HepG2 (cell line): Measurements from ENCODE around the gene EIF3A. TPM values are rescaled to one million over a fixed set of nuclear protein-coding genes. Genes with fewer than 3 reads are reported as not detected.

Experiments used
- EED ChIP-seq: sonication (generic); formaldehyde crosslinking; IDR thresholded peaks from 2 replicates; pipeline ENCODE4 v1.5.0; 2020; ENCODE audit warnings: mild to moderate bottlenecking, missing genetic modification reagents
- FOXC1 ChIP-seq: sonication (generic); formaldehyde crosslinking; IDR thresholded peaks from 2 replicates; pipeline ENCODE4 v1.8.0; 2022; ENCODE audit warnings: mild to moderate bottlenecking, missing genetic modification reagents, borderline replicate concordance
- GTF2F1 ChIP-seq: fragments of 150-350 bp; IDR thresholded peaks from 2 replicates; pipeline ENCODE4 v1.6.1; 2014; ENCODE audit warnings: low read length
- PAF1 ChIP-seq: IDR thresholded peaks from 2 replicates; pipeline ENCODE4 v1.6.1; 2016; ENCODE audit warnings: missing genetic modification reagents, missing compliant biosample characterization
- RARA ChIP-seq: IDR thresholded peaks from 2 replicates; pipeline ENCODE4 v1.6.1; 2016; ENCODE audit warnings: missing genetic modification reagents, missing compliant biosample characterization
- ZBTB21 ChIP-seq: sonication (generic); formaldehyde crosslinking; IDR thresholded peaks from 2 replicates; pipeline ENCODE4 v1.4.0; 2020; ENCODE audit warnings: missing genetic modification reagents
- ZNF138 ChIP-seq: sonication (generic); formaldehyde crosslinking; IDR thresholded peaks from 2 replicates; pipeline ENCODE4 v1.5.0; 2020; ENCODE audit warnings: mild to moderate bottlenecking, low read depth, missing genetic modification reagents
- ZNF354B ChIP-seq: sonication (generic); formaldehyde crosslinking; IDR thresholded peaks from 2 replicates; pipeline ENCODE4 v1.8.0; 2022; ENCODE audit warnings: mild to moderate bottlenecking, missing genetic modification reagents
- ZNF484 ChIP-seq: sonication (generic); formaldehyde crosslinking; IDR thresholded peaks from 2 replicates; pipeline ENCODE4 v1.5.1; 2020; ENCODE audit warnings: mild to moderate bottlenecking, low read depth, missing genetic modification reagents, borderline replicate concordance
- ZNF891 ChIP-seq: sonication (generic); formaldehyde crosslinking; IDR thresholded peaks from 2 replicates; pipeline ENCODE4 v1.5.0; 2020; ENCODE audit warnings: mild to moderate bottlenecking, missing genetic modification reagents
- polyA plus RNA-seq, 8 experiments: library from polyadenylated mRNA; depleted of rRNA in 3 of 8; stranded (reverse) in 7 of 8; unstranded in 1 of 8; fragments of >200 nt; fragmentation: Illumina TruSeq in 4 of 8; extraction: Trizol in 4 of 8; gene quantifications; 2 replicates each; pipeline versions ENCODE4 v1.2.1 to v1.2.3, GENCODE V29; 2011 to 2016; ENCODE audit warnings: low read depth in 4 of 8, missing spikeins in 1 of 8, mixed read lengths in 1 of 8; ENCODE audit not compliant: insufficient read depth in 1 of 8
- total RNA-seq, 5 experiments: library from RNA; depleted of rRNA; stranded (reverse); fragments of >200 nt; fragmentation: Illumina TruSeq; extraction: Trizol; gene quantifications; 2 replicates each; pipeline ENCODE4 v1.2.3, GENCODE V29; 2016; ENCODE audit warnings: low read depth in 1 of 5
- TF ChIP-seq, protein P1 (sequence below): sonication (generic); IDR thresholded peaks from 2 replicates; pipeline ENCODE4 v1.6.1; 2016; ENCODE audit warnings: low read depth, borderline replicate concordance
- TF ChIP-seq, protein P2 (sequence below): sonication (generic); formaldehyde crosslinking; IDR thresholded peaks from 2 replicates; pipeline ENCODE4 v1.8.1; 2023; ENCODE audit warnings: missing genetic modification reagents, inconsistent platforms, borderline replicate concordance
- TF ChIP-seq, protein P3 (sequence below): sonication (generic); formaldehyde crosslinking; IDR thresholded peaks from 2 replicates; pipeline ENCODE4 v1.5.0; 2020; ENCODE audit warnings: mild to moderate bottlenecking, low read depth, missing genetic modification reagents, borderline replicate concordance
- TF ChIP-seq, protein P4 (sequence below): IDR thresholded peaks from 2 replicates; pipeline ENCODE4 v1.6.1; 2016; ENCODE audit warnings: low read depth, missing genetic modification reagents, missing compliant biosample characterization
- TF ChIP-seq, protein P5 (sequence below): sonication (generic); formaldehyde crosslinking; IDR thresholded peaks from 2 replicates; pipeline ENCODE4 v1.4.0; 2020; ENCODE audit warnings: missing genetic modification reagents, mild to moderate bottlenecking, borderline replicate concordance
- TF ChIP-seq, protein P6 (sequence below): sonication (generic); formaldehyde crosslinking; IDR thresholded peaks from 2 replicates; pipeline ENCODE4 v1.5.1; 2020; ENCODE audit warnings: mild to moderate bottlenecking, moderate library complexity, missing genetic modification reagents

The EIF3A gene
- total and polyA plus RNA-seq, 2 of the 13 experiments (the other 11 are each of a cell fraction or from before 2014, with no cell fraction given): 25.6 to 117 TPM

DNA sequence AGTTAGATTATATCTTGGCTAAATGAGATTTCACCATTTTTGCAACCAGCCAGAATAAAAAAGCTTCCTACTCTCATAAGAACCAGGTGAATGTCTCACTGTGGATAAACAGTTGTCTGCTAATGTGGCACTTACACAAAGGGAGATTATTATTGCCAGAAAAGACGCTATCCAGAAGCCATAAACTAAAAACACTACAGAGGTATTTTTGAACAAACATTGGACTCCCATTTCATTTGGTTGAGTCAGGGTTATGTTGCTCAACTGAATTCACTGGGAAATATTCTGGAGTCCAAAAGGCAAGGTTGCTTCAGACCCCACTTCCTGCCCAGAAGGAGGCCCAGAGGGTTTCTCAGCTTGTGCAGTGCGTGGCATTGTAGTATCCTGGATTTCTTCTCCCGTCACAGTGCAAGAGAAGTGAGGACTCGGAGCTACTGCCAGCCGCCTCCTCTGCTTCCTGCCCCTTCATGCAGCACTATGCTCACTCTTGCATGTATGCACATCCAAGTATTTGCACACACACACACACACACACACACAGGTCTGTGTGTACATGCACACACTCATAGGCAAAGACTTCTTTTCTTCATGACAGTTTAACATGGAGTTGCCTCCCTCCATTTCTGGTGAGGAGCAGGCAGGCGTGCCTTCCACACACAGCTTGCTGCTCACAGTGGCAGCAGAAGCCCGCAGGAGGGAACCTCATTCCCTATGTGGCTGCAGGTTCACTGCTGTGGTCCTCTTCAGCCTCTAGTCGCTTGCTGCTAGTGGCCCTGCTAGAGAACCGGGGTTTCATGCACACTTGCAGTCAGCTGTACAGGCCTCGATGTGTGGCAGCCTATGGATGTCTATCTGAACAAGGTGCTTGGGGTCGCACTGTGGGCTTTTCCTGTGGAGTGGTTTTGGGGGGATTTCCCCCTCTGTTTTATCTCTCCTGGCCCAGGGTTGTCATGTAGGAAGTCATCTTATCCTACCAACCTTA is 33.4 kb upstream of the EIF3A start (continued):
- TF ChIP-seq, protein P1, sequence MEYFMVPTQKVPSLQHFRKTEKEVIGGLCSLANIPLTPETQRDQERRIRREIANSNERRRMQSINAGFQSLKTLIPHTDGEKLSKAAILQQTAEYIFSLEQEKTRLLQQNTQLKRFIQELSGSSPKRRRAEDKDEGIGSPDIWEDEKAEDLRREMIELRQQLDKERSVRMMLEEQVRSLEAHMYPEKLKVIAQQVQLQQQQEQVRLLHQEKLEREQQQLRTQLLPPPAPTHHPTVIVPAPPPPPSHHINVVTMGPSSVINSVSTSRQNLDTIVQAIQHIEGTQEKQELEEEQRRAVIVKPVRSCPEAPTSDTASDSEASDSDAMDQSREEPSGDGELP: peak; percentile 16; the same call in 1 of the 2 replicates
- TF ChIP-seq ZNF484 (CRISPR knock-in tag) (no peak), ZNF354B (peak; percentile 83; the same call in 1 of the 2 replicates), ZBTB21 (0 out of 2 replicates have a peak, but pooled peaks have one; percentile 30), RARA (CRISPR knock-in tag) (peak; percentile 88), PAF1 (CRISPR knock-in tag) (no peak), FOXC1 (CRISPR knock-in tag) (0 out of 2 replicates have a peak, but pooled peaks have one; percentile 32), ZNF138 (CRISPR knock-in tag) (no peak), EED (CRISPR knock-in tag) (no peak), ZNF891 (CRISPR knock-in tag) (no peak), GTF2F1 (no peak)
- TF ChIP-seq, protein P2, sequence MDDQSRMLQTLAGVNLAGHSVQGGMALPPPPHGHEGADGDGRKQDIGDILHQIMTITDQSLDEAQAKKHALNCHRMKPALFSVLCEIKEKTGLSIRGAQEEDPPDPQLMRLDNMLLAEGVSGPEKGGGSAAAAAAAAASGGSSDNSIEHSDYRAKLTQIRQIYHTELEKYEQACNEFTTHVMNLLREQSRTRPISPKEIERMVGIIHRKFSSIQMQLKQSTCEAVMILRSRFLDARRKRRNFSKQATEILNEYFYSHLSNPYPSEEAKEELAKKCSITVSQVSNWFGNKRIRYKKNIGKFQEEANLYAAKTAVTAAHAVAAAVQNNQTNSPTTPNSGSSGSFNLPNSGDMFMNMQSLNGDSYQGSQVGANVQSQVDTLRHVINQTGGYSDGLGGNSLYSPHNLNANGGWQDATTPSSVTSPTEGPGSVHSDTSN (CRISPR knock-in tag): no peak
- TF ChIP-seq, protein P3, sequence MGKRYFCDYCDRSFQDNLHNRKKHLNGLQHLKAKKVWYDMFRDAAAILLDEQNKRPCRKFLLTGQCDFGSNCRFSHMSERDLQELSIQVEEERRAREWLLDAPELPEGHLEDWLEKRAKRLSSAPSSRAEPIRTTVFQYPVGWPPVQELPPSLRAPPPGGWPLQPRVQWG: no peak
- TF ChIP-seq, protein P4, sequence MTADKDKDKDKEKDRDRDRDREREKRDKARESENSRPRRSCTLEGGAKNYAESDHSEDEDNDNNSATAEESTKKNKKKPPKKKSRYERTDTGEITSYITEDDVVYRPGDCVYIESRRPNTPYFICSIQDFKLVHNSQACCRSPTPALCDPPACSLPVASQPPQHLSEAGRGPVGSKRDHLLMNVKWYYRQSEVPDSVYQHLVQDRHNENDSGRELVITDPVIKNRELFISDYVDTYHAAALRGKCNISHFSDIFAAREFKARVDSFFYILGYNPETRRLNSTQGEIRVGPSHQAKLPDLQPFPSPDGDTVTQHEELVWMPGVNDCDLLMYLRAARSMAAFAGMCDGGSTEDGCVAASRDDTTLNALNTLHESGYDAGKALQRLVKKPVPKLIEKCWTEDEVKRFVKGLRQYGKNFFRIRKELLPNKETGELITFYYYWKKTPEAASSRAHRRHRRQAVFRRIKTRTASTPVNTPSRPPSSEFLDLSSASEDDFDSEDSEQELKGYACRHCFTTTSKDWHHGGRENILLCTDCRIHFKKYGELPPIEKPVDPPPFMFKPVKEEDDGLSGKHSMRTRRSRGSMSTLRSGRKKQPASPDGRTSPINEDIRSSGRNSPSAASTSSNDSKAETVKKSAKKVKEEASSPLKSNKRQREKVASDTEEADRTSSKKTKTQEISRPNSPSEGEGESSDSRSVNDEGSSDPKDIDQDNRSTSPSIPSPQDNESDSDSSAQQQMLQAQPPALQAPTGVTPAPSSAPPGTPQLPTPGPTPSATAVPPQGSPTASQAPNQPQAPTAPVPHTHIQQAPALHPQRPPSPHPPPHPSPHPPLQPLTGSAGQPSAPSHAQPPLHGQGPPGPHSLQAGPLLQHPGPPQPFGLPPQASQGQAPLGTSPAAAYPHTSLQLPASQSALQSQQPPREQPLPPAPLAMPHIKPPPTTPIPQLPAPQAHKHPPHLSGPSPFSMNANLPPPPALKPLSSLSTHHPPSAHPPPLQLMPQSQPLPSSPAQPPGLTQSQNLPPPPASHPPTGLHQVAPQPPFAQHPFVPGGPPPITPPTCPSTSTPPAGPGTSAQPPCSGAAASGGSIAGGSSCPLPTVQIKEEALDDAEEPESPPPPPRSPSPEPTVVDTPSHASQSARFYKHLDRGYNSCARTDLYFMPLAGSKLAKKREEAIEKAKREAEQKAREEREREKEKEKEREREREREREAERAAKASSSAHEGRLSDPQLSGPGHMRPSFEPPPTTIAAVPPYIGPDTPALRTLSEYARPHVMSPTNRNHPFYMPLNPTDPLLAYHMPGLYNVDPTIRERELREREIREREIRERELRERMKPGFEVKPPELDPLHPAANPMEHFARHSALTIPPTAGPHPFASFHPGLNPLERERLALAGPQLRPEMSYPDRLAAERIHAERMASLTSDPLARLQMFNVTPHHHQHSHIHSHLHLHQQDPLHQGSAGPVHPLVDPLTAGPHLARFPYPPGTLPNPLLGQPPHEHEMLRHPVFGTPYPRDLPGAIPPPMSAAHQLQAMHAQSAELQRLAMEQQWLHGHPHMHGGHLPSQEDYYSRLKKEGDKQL (CRISPR knock-in tag): 0 out of 2 replicates have a peak, but pooled peaks have one; percentile 26
- TF ChIP-seq, protein P5, sequence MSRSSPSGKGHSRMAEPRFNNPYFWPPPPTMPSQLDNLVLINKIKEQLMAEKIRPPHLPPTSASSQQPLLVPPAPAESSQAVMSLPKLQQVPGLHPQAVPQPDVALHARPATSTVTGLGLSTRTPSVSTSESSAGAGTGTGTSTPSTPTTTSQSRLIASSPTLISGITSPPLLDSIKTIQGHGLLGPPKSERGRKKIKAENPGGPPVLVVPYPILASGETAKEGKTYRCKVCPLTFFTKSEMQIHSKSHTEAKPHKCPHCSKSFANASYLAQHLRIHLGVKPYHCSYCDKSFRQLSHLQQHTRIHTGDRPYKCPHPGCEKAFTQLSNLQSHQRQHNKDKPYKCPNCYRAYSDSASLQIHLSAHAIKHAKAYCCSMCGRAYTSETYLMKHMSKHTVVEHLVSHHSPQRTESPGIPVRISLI: no peak; the same call in 1 of the 2 replicates
- TF ChIP-seq, protein P6, sequence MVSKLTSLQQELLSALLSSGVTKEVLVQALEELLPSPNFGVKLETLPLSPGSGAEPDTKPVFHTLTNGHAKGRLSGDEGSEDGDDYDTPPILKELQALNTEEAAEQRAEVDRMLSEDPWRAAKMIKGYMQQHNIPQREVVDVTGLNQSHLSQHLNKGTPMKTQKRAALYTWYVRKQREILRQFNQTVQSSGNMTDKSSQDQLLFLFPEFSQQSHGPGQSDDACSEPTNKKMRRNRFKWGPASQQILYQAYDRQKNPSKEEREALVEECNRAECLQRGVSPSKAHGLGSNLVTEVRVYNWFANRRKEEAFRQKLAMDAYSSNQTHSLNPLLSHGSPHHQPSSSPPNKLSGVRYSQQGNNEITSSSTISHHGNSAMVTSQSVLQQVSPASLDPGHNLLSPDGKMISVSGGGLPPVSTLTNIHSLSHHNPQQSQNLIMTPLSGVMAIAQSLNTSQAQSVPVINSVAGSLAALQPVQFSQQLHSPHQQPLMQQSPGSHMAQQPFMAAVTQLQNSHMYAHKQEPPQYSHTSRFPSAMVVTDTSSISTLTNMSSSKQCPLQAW: peak; percentile 62; the same call in 1 of the 2 replicates
